HG03575 (cell line): ENCODE measurements around the gene ADCY10.

Source experiments
- ATAC-seq: cut with Tn5 transposase; IDR thresholded peaks from one replicate; pipeline ENCODE4 v1.9.1; 2021; ENCODE audit not compliant: unreplicated experiment, insufficient number of reproducible peaks, low FRiP score; ENCODE audit errors: extremely low read depth

Gene ADCY10

GRCh38 chr1:167770127-167770526 lies 143.8 kb downstream of the ADCY10 start:
- ATAC-seq: no peak

GRCh38 chr1:167767761-167768160 lies 146.2 kb downstream of the ADCY10 start:
- no peak for ATAC-seq

GRCh38 chr1:167766538-167766937 lies 147.4 kb downstream of the ADCY10 start:
- ATAC-seq: no peak

GRCh38 chr1:167765496-167765895 lies 148.4 kb downstream of the ADCY10 start:
- no peak for ATAC-seq

- no peak for ATAC-seq
Measured at GRCh38 chr1:167764458-167765330, 149.2 kb downstream of the ADCY10 start.

- ATAC-seq: no peak
Measured at GRCh38 chr1:167763525-167764220, 150.3 kb downstream of the ADCY10 start.

GRCh38 chr1:167762061-167762746 lies 151.7 kb downstream of the ADCY10 start:
- ATAC-seq: no peak

GRCh38 chr1:167761400-167761799 lies 152.5 kb downstream of the ADCY10 start:
- ATAC-seq: no peak
